Muscle of arm (tissue), 12 donors: ENCODE data around the gene USP21. TPM values are rescaled to one million over a fixed set of nuclear protein-coding genes. Genes with fewer than 3 reads are reported as not detected.
A peak's percentile ranks its signal among the peaks of the same experiment; 100 is the strongest.

Experiments
- DNase-seq: peaks from one replicate; pipeline ENCODE4 v3.0.0-alpha.2; 2013
- polyA plus RNA-seq, 12 donors: library from polyadenylated mRNA; unstranded; fragments of 120-200 nt; gene quantifications; one replicate each; pipeline ENCODE4 v1.2.1, GENCODE V29; 2013; ENCODE audit not compliant: insufficient read length in 12 of 12

USP21 gene
- polyA plus RNA-seq, 12 donors: 20.4 to 33.1 (median 29.1) TPM; not detected in 1

GRCh38 chr1:161191971-161192370 lies 32.7 kb downstream of the USP21 start:
- no peak for DNase-seq

GRCh38 chr1:161192476-161193465 lies 33.5 kb downstream of the USP21 start:
- peak; percentile 67 for DNase-seq

GRCh38 chr1:161193561-161194235 lies 34.4 kb downstream of the USP21 start:
- DNase-seq: no peak

- DNase-seq: no peak
Observed at GRCh38 chr1:161195171-161195570, 35.9 kb downstream of the USP21 start.

GRCh38 chr1:161196111-161196510 lies 36.8 kb downstream of the USP21 start:
- no peak for DNase-seq

- DNase-seq: peak; percentile 91
Observed at GRCh38 chr1:161196521-161197451, 37.5 kb downstream of the USP21 start.

- DNase-seq: no peak
Observed at GRCh38 chr1:161197560-161198193, 38.4 kb downstream of the USP21 start.

- peak; percentile 59 for DNase-seq
Observed at GRCh38 chr1:161198194-161198896, 39.0 kb downstream of the USP21 start.

- DNase-seq: peak; percentile 87
Observed at GRCh38 chr1:161198897-161199431, 39.7 kb downstream of the USP21 start, which contains the start of gene ADAMTS4. Gene ADAMTS4, minus strand, starts transcription at chr1:161199054. Its CDS starts 427 bp downstream, at chr1:161198627.

- no peak for DNase-seq
Observed at GRCh38 chr1:161199506-161200139, 40.3 kb downstream of the USP21 start.

GRCh38 chr1:161200421-161200991 lies 41.2 kb downstream of the USP21 start:
- no peak for DNase-seq

- peak; percentile 70 for DNase-seq
Observed at GRCh38 chr1:161200992-161201835, 41.9 kb downstream of the USP21 start.

- peak; percentile 98 for DNase-seq
Observed at GRCh38 chr1:161201836-161202712, 42.8 kb downstream of the USP21 start, which contains the start of gene NDUFS2. Gene NDUFS2, plus strand, starts transcription at chr1:161202367. Its CDS starts 19 bp downstream, at chr1:161202386.

GRCh38 chr1:161206411-161207140 lies 47.3 kb downstream of the USP21 start:
- DNase-seq: no peak

GRCh38 chr1:161207173-161207572 lies 47.9 kb downstream of the USP21 start:
- no peak for DNase-seq

- no peak for DNase-seq
Observed at GRCh38 chr1:161209790-161210409, 50.6 kb downstream of the USP21 start.
